ENCODE measurements around the gene DCXR.
"Not testable (repeated sequence)": the region's sequence is repeated elsewhere in the genome, so short reads cannot be mapped to it uniquely, and the experiment has no call there.

The DCXR gene

GRCh38 chr17:82039695-82040299, 2.3 kb upstream of the DCXR start:
- DNase-seq (ENCODE audit: low spot score), result no peak

GRCh38 chr17:82038796-82039409, 1.4 kb upstream of the DCXR start:
- DNase-seq (ENCODE audit: low spot score), result not testable (repeated sequence)

- DNase-seq (ENCODE audit: low spot score), result no peak
These were observed 345 bp upstream of the DCXR start for GRCh38 chr17:82037889-82038195.

GRCh38 chr17:82036634-82037091, 834 bp downstream of the DCXR start:
- no peak for DNase-seq (ENCODE audit: low spot score)

- DNase-seq (ENCODE audit: low spot score), result no peak
These were observed 1.4 kb downstream of the DCXR start for GRCh38 chr17:82035956-82036633.

- DNase-seq (ENCODE audit: low spot score), result no peak
These were observed 2.0 kb downstream of the DCXR start for GRCh38 chr17:82035488-82035887.

GRCh38 chr17:82034371-82035011, 3.0 kb downstream of the DCXR start:
- DNase-seq (ENCODE audit: low spot score), result no peak

- no peak for DNase-seq (ENCODE audit: low spot score)
These were observed 4.0 kb downstream of the DCXR start for GRCh38 chr17:82033359-82034085.

- peak; percentile 24 for DNase-seq (ENCODE audit: low spot score)
These were observed 5.4 kb downstream of the DCXR start for GRCh38 chr17:82031885-82032627.

- DNase-seq (ENCODE audit: low spot score), result peak; percentile 72
These were observed 6.1 kb downstream of the DCXR start, which contains the start of gene RAC3 for GRCh38 chr17:82031303-82031884. TSS of gene RAC3 (plus strand) at chr17:82031678. CDS start at chr17:82031762, 84 bp downstream.

- peak; percentile 90 for DNase-seq (ENCODE audit: low spot score)
These were observed 6.8 kb downstream of the DCXR start for GRCh38 chr17:82030470-82031302.

GRCh38 chr17:82029990-82030469, 7.5 kb downstream of the DCXR start:
- no peak for DNase-seq (ENCODE audit: low spot score)

- DNase-seq (ENCODE audit: low spot score), result no peak
These were observed 8.1 kb downstream of the DCXR start for GRCh38 chr17:82029391-82029790.

- DNase-seq (ENCODE audit: low spot score), result no peak
These were observed 8.5 kb downstream of the DCXR start for GRCh38 chr17:82028966-82029365.

- DNase-seq (ENCODE audit: low spot score), result no peak
These were observed 9.3 kb downstream of the DCXR start for GRCh38 chr17:82028246-82028645.

- DNase-seq (ENCODE audit: low spot score), result no peak
These were observed 11.9 kb downstream of the DCXR start for GRCh38 chr17:82025401-82026107.

GRCh38 chr17:82024859-82025258, 12.6 kb downstream of the DCXR start:
- no peak for DNase-seq (ENCODE audit: low spot score)

- peak; percentile 43 for DNase-seq (ENCODE audit: low spot score)
These were observed 13.9 kb downstream of the DCXR start for GRCh38 chr17:82023447-82024241.

Measured in GM03348 (cell line).